Stomach (tissue), 4 donors: ENCODE measurements around the gene B4GALT3.

Experiments used
- POLR2A ChIP-seq, 4 donors: fragments of 450-650 bp; IDR thresholded peaks; one replicate each; pipeline ENCODE4 v1.6.1; 2016; ENCODE audit warnings: antibody characterized with exemption in 4 of 4, control low read depth in 2 of 4, mild to moderate bottlenecking in 1 of 4, moderate library complexity in 1 of 4
- TF ChIP-seq, protein P1 (sequence below), 7 experiments: fragments of 450-650 bp in 4 of 7; fragments of 200-600 bp in 3 of 7; sonication (generic) in 3 of 7; IDR thresholded peaks; one replicate each; pipeline ENCODE4 v1.5.1; 2016 to 2019; ENCODE audit warnings: antibody characterized with exemption in 7 of 7, control low read depth in 2 of 7, mild to moderate bottlenecking in 1 of 7

DNA sequence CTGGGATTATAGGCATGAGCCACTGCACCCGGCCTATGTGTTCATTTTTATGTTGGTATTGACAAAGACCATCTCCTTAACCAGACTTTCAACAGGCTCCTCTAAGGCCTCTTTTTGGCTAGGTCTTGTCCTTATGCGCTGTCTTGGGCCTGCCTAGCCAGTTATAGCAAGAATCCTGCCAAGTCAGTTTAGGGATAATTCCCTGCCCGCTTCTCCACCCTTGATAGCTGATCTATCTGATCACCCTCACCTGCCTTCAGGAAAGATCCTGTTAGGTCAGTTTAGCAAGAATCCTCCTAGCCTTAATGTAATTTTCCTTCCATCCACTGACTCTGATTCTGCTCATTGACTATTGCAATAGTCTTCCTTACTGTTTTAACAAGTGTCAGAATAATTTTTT, 2.4 kb upstream of the B4GALT3 start:
- TF ChIP-seq, protein P1, sequence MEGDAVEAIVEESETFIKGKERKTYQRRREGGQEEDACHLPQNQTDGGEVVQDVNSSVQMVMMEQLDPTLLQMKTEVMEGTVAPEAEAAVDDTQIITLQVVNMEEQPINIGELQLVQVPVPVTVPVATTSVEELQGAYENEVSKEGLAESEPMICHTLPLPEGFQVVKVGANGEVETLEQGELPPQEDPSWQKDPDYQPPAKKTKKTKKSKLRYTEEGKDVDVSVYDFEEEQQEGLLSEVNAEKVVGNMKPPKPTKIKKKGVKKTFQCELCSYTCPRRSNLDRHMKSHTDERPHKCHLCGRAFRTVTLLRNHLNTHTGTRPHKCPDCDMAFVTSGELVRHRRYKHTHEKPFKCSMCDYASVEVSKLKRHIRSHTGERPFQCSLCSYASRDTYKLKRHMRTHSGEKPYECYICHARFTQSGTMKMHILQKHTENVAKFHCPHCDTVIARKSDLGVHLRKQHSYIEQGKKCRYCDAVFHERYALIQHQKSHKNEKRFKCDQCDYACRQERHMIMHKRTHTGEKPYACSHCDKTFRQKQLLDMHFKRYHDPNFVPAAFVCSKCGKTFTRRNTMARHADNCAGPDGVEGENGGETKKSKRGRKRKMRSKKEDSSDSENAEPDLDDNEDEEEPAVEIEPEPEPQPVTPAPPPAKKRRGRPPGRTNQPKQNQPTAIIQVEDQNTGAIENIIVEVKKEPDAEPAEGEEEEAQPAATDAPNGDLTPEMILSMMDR (IDR thresholded peaks at IDR 0.05): no peak
- no peak for TF ChIP-seq POLR2A (IDR thresholded peaks at IDR 0.05)
